Measurements from ENCODE around the gene TNFSF8. TPM values are rescaled to one million over a fixed set of nuclear protein-coding genes. Genes with fewer than 3 reads are reported as not detected.
A peak's percentile ranks its signal among the peaks of the same experiment; 100 is the strongest.

The TNFSF8 gene, protein sequence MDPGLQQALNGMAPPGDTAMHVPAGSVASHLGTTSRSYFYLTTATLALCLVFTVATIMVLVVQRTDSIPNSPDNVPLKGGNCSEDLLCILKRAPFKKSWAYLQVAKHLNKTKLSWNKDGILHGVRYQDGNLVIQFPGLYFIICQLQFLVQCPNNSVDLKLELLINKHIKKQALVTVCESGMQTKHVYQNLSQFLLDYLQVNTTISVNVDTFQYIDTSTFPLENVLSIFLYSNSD
- 1 to 10 TPM in 3 of 4 donors, under 1 TPM in 1; 0.54 to 3.9 (median 2.0) TPM for total RNA-seq

- TF ChIP-seq POLR2A (IDR thresholded peaks at IDR 0.05): no peak
- no peak for TF ChIP-seq CTCF (IDR thresholded peaks at IDR 0.05)
- TF ChIP-seq POLR2AphosphoS5 (IDR thresholded peaks at IDR 0.05): no peak
- TF ChIP-seq EP300 (IDR thresholded peaks at IDR 0.05): no peak
- Histone ChIP-seq H3K36me3 (no peaks in the 10 kb centered on the region), H3K4me1 (no peaks in the 10 kb centered on the region), H3K27me3 (peaks cover 16% of the 10 kb centered on the region), H3K9me3 (no peaks in the 10 kb centered on the region), H3K27ac (peak within 1 kb of the TSS in 3 of 4 donors; percentile 48 to 54 (median 49)), H3K4me3 (peak within 1 kb of the TSS; percentile 3 to 34)
- ATAC-seq: no peak
- 76 to 82% methylated on average over 6 to 21 of the region's 24 CpGs for WGBS, 2 donors (ENCODE audit: low coverage in 1 of 2)
These were observed at the start of gene TNFSF8 for GRCh38 chr9:114930056-114930812. Gene TNFSF8 (minus strand): TSS chr9:114930591. CDS start chr9:114930303, 288 bp downstream.

DNA sequence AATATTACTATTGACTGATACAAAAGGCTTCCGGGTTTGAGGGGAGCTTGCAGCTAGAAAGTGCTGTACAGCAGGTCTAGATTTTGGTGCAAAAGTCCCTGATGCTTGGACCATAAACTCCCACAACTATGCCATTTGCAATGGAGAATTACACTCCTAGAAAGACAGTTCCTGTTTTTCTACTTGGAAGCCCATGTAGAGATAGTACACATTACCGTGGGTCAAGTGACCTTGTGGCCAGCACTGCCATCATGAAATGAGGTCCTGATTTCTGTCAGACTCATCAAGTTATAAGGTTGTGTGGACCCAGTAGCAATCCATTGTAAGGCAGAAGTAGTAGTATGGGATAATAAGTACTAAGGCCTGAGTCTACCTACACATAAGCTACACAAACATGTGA is 42.8 kb upstream of the TNFSF8 start:
- Histone ChIP-seq H3K27me3 (no peaks in the 10 kb centered on the region), H3K4me1 (no peaks in the 10 kb centered on the region), H3K27ac (no peak overlapping the region), H3K4me3 (no peak overlapping the region), H3K36me3 (no peaks in the 10 kb centered on the region), H3K9me3 (no peaks in the 10 kb centered on the region)
- ATAC-seq: no peak
- 83% methylated on average over 2 of the region's 2 CpGs; no CpG with 5 or more reads in 1 of the 2 donors for WGBS, 2 donors (ENCODE audit: low coverage in 1 of 2)
- TF ChIP-seq CTCF (IDR thresholded peaks at IDR 0.05) (no peak), EP300 (IDR thresholded peaks at IDR 0.05) (no peak), POLR2A (IDR thresholded peaks at IDR 0.05) (no peak), POLR2AphosphoS5 (IDR thresholded peaks at IDR 0.05) (no peak)

- Histone ChIP-seq H3K4me3 (no peak overlapping the region), H3K9me3 (no peaks in the 10 kb centered on the region), H3K36me3 (no peaks in the 10 kb centered on the region), H3K27ac (no peak overlapping the region), H3K27me3 (no peaks in the 10 kb centered on the region), H3K4me1 (no peaks in the 10 kb centered on the region)
- 47 to 88% methylated on average over 3 of the region's 3 CpGs for WGBS, 2 donors (ENCODE audit: low coverage in 1 of 2)
- TF ChIP-seq CTCF (IDR thresholded peaks at IDR 0.05) (no peak), EP300 (IDR thresholded peaks at IDR 0.05) (no peak), POLR2A (IDR thresholded peaks at IDR 0.05) (no peak), POLR2AphosphoS5 (IDR thresholded peaks at IDR 0.05) (no peak)
- no peak for ATAC-seq
These were observed 42.2 kb upstream of the TNFSF8 start for GRCh38 chr9:114972510-114973136.

- no peak for ATAC-seq
- H3K27me3 ChIP-seq: no peaks in the 10 kb centered on the region
- no peak for TF ChIP-seq CTCF (IDR thresholded peaks at IDR 0.05)
- no peak for TF ChIP-seq POLR2AphosphoS5 (IDR thresholded peaks at IDR 0.05)
- no peak for TF ChIP-seq EP300 (IDR thresholded peaks at IDR 0.05)
- no peaks in the 10 kb centered on the region for H3K9me3 ChIP-seq
- H3K4me3 ChIP-seq: no peak overlapping the region
- H3K27ac ChIP-seq: no peak overlapping the region
- H3K36me3 ChIP-seq: no peaks in the 10 kb centered on the region
- H3K4me1 ChIP-seq: no peaks in the 10 kb centered on the region
- WGBS, 2 donors (ENCODE audit: low coverage in 1 of 2): 52 to 92% methylated on average over 1 of the region's 1 CpG
These were observed 38.9 kb upstream of the TNFSF8 start for GRCh38 chr9:114969269-114969668.

Measured in gastroesophageal sphincter (tissue), 4 donors.